ENCODE measurements around the gene MYL4. TPM values are rescaled to one million over a fixed set of nuclear protein-coding genes. Genes with fewer than 3 reads are reported as not detected.
A peak's percentile ranks its signal among the peaks of the same experiment; 100 is the strongest.

MYL4 gene
- total RNA-seq, 1 experiment from 2014 or later = 1.6 TPM

DNA sequence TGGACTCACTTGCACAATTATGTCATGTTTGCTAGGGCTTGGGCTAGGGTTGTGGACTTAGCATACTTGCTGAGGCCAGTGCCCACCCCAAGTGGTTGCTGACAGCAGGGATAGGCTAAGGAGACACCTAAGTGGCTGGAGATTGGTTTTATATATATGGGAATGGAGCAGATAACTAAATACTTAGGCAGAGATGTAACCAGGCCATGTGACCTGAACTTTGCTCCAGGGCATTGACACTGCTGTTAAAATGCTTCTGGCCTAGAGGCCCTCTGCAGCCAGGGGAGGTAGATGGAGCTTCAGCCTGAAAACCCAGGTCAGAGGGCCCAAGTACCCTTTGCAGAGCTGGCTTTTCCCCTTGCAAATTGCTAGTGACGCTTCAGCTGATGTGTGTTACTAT is 43.1 kb downstream of the MYL4 start:
- H3K4me1 ChIP-seq (ENCODE audit: insufficient read depth, low read length) = peaks cover 9% of the 10 kb centered on the region
- peaks cover 4% of the 10 kb centered on the region for H3K27me3 ChIP-seq (ENCODE audit: low read length)
- H3K27ac ChIP-seq (ENCODE audit: low read length) = no peak overlapping the region
- TF ChIP-seq EZH2phosphoT487 (IDR thresholded peaks at IDR 0.05; ENCODE audit: borderline replicate concordance, low read length) = no peak
- no peak for TF ChIP-seq EZH2 (IDR thresholded peaks at IDR 0.05; ENCODE audit: low read length, unreplicated experiment)
- TF ChIP-seq CTCF (conservative IDR thresholded peaks at IDR 0.05; ENCODE audit: low read depth, low read length) = no peak
- H3K9ac ChIP-seq (ENCODE audit: low read length) = no peak overlapping the region
- CTCF ChIA-PET = interaction anchor here (0.6 kb wide), 1 partner anchor 1459 kb away, joined by 4 read pairs; no protein-coding TSS in a partner anchor
- no peaks in the 10 kb centered on the region for H3K9me2 ChIP-seq (replicated peaks; ENCODE audit: low read length)
- no peak for ATAC-seq
- H3K4me2 ChIP-seq (ENCODE audit: low read length) = no peak overlapping the region
- DNase-seq = no peak
- H3K36me3 ChIP-seq (ENCODE audit: low read depth, low read length) = no peaks in the 10 kb centered on the region
- no peak overlapping the region for H3K4me3 ChIP-seq (ENCODE audit: low read length)
- H3K9me3 ChIP-seq (ENCODE audit: low read length) = no peaks in the 10 kb centered on the region
- intact Hi-C loops (cut with micrococcal nuclease) = no loop called here
- no TSS peak for BruUV-seq (replicated peaks)
- POLR2A ChIA-PET (ENCODE audit: unreplicated experiment) = no interaction called here
- no peaks in the 10 kb centered on the region for H4K20me1 ChIP-seq (ENCODE audit: low read length)
- H3F3A ChIP-seq (ENCODE audit: low read length, unreplicated experiment) = no peaks in the 10 kb centered on the region
- H3K79me2 ChIP-seq (ENCODE audit: low read length) = no peaks in the 10 kb centered on the region
- no peak overlapping the region for H2AFZ ChIP-seq (ENCODE audit: low read length)

- intact Hi-C loops (cut with micrococcal nuclease) = loop anchor here (1.0 kb wide), 1 partner anchor 62 kb away; no protein-coding TSS in a partner anchor
- peak overlapping the region; percentile 91 for H2AFZ ChIP-seq (ENCODE audit: low read length)
- H3K9me2 ChIP-seq (replicated peaks; ENCODE audit: low read length) = no peaks in the 10 kb centered on the region
- no peaks in the 10 kb centered on the region for H3F3A ChIP-seq (ENCODE audit: low read length, unreplicated experiment)
- no peak for DNase-seq
- H3K4me3 ChIP-seq (ENCODE audit: low read length) = peak overlapping the region; percentile 77
- no peaks in the 10 kb centered on the region for H3K36me3 ChIP-seq (ENCODE audit: low read depth, low read length)
- POLR2A ChIA-PET (ENCODE audit: unreplicated experiment) = no interaction called here
- no peaks in the 10 kb centered on the region for H3K79me2 ChIP-seq (ENCODE audit: low read length)
- H3K4me2 ChIP-seq (ENCODE audit: low read length) = peak overlapping the region; percentile 97
- no peak for TF ChIP-seq EZH2 (IDR thresholded peaks at IDR 0.05; ENCODE audit: low read length, unreplicated experiment)
- TF ChIP-seq EZH2phosphoT487 (IDR thresholded peaks at IDR 0.05; ENCODE audit: borderline replicate concordance, low read length) = no peak
- no peak for TF ChIP-seq CTCF (conservative IDR thresholded peaks at IDR 0.05; ENCODE audit: low read depth, low read length)
- BruUV-seq (replicated peaks) = no TSS peak
- H3K4me1 ChIP-seq (ENCODE audit: insufficient read depth, low read length) = peaks cover 16% of the 10 kb centered on the region
- no peak overlapping the region for H3K9ac ChIP-seq (ENCODE audit: low read length)
- H3K27ac ChIP-seq (ENCODE audit: low read length) = no peak overlapping the region
- ATAC-seq = no peak
- CTCF ChIA-PET = interaction anchor here (0.5 kb wide), 1 partner anchor 120 kb away, joined by 3 read pairs; no protein-coding TSS in a partner anchor
- peaks cover 4% of the 10 kb centered on the region for H3K27me3 ChIP-seq (ENCODE audit: low read length)
- no peaks in the 10 kb centered on the region for H4K20me1 ChIP-seq (ENCODE audit: low read length)
- H3K9me3 ChIP-seq (ENCODE audit: low read length) = no peaks in the 10 kb centered on the region
Observed at GRCh38 chr17:47252766-47253512, 43.8 kb downstream of the MYL4 start.

Data from PC-3 (cell line).